Fibroblast of the aortic adventitia (primary cell): Measurements from ENCODE around the gene PRSS23. TPM values are rescaled to one million over a fixed set of nuclear protein-coding genes. Genes with fewer than 3 reads are reported as not detected.
A peak's percentile ranks its signal among the peaks of the same experiment; 100 is the strongest.
"Not testable (repeated sequence)": the region's sequence is repeated elsewhere in the genome, so short reads cannot be mapped to it uniquely, and the experiment has no call there.

Experiments used
- DNase-seq: peaks from one replicate; pipeline ENCODE4 v3.0.0-alpha.2; 2010; ENCODE audit warnings: low read depth
- H3K4me3 ChIP-seq: 2 replicates; pipeline ENCODE4 v1.5.1; 2011; ENCODE audit warnings: low read depth, mild to moderate bottlenecking, control low read depth, low read length, moderate library complexity
- CTCF ChIP-seq: IDR thresholded peaks from 2 replicates; pipeline ENCODE4 v1.5.1; 2011; ENCODE audit warnings: mild to moderate bottlenecking, low read length, control low read depth, inconsistent platforms; ENCODE audit not compliant: insufficient read depth
- total RNA-seq: library from RNA; depleted of rRNA; stranded (reverse); fragments of >200 nt; gene quantifications from 2 replicates; pipeline ENCODE4 v1.2.3, GENCODE V29; 2012; ENCODE audit warnings: low replicate concordance

The PRSS23 gene
- total RNA-seq, 1 donor, result 410 TPM

- no peak overlapping the region for H3K4me3 ChIP-seq
- DNase-seq, result peak; percentile 55
- no peak for TF ChIP-seq CTCF
These were observed 35.1 kb upstream of the PRSS23 start for GRCh38 chr11:86765203-86765602.

GRCh38 chr11:86765878-86766277 is 34.5 kb upstream of the PRSS23 start:
- no peak overlapping the region for H3K4me3 ChIP-seq
- TF ChIP-seq CTCF, result no peak

GRCh38 chr11:86769219-86769618 is 31.1 kb upstream of the PRSS23 start:
- TF ChIP-seq CTCF, result no peak
- H3K4me3 ChIP-seq, result no peak overlapping the region
- no peak for DNase-seq

More at GRCh38 chr11:86765878-86766277, 34.5 kb upstream of the PRSS23 start:
- DNase-seq, result no peak

- H3K4me3 ChIP-seq, DNase-seq: not testable (repeated sequence)
These were observed 29.8 kb upstream of the PRSS23 start for GRCh38 chr11:86770473-86771027.

GRCh38 chr11:86772999-86773398 is 27.3 kb upstream of the PRSS23 start:
- no peak overlapping the region for H3K4me3 ChIP-seq
- DNase-seq, result no peak
- no peak for TF ChIP-seq CTCF

- no peak for TF ChIP-seq CTCF
- H3K4me3 ChIP-seq, result no peak overlapping the region
- peak; percentile 41 for DNase-seq
These were observed 26.7 kb upstream of the PRSS23 start for GRCh38 chr11:86773513-86774252.

- no peak for DNase-seq
- TF ChIP-seq CTCF, result no peak
- H3K4me3 ChIP-seq, result no peak overlapping the region
These were observed 25.9 kb upstream of the PRSS23 start for GRCh38 chr11:86774417-86774816.
